Neural progenitor cell (in vitro differentiated cells): ENCODE measurements around the gene CTSD.

Source experiments
- EZH2 ChIP-seq: fragments of 200-600 bp; sonication (generic); IDR thresholded peaks from 2 replicates; pipeline ENCODE4 v1.6.1; 2017; ENCODE audit warnings: antibody characterized with exemption, mild to moderate bottlenecking, moderate library complexity
- TF ChIP-seq, protein P1 (sequence below): fragments of 200-600 bp; sonication (generic); IDR thresholded peaks from 2 replicates; pipeline ENCODE4 v1.5.1; 2017; ENCODE audit warnings: antibody characterized with exemption, mild to moderate bottlenecking

DNA sequence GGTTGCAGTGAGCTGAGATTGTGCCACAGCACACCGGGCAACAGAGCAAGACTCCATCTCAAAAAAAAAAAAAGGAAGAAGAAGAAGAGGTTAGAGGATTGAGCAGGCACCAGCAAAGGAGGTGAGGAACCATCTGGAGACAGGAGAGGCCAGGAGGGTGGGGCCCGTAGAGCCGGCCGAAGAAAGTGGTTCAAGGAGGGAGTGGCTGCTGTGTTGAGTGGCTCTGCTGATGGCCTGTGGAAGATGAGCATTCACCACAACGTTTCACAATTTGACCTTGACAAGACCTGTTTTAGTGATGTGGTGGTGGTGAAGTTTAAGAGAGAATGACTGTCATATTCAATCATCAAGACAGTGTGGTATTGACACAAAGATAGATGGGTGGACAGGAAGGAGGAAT is 6.8 kb upstream of the CTSD start:
- TF ChIP-seq, protein P1, sequence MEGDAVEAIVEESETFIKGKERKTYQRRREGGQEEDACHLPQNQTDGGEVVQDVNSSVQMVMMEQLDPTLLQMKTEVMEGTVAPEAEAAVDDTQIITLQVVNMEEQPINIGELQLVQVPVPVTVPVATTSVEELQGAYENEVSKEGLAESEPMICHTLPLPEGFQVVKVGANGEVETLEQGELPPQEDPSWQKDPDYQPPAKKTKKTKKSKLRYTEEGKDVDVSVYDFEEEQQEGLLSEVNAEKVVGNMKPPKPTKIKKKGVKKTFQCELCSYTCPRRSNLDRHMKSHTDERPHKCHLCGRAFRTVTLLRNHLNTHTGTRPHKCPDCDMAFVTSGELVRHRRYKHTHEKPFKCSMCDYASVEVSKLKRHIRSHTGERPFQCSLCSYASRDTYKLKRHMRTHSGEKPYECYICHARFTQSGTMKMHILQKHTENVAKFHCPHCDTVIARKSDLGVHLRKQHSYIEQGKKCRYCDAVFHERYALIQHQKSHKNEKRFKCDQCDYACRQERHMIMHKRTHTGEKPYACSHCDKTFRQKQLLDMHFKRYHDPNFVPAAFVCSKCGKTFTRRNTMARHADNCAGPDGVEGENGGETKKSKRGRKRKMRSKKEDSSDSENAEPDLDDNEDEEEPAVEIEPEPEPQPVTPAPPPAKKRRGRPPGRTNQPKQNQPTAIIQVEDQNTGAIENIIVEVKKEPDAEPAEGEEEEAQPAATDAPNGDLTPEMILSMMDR: no peak
- TF ChIP-seq EZH2: no peak
